ENCODE measurements around the gene AHCY.
A peak's percentile ranks its signal among the peaks of the same experiment; 100 is the strongest.
"Not testable (repeated sequence)": the region's sequence is repeated elsewhere in the genome, so short reads cannot be mapped to it uniquely, and the experiment has no call there.

The AHCY gene

GRCh38 chr20:34252431-34253086 lies 50.6 kb downstream of the AHCY start:
- not testable (repeated sequence) for H4K12ac ChIP-seq (ENCODE audit: low read depth, low read length); DNase-seq; H2BK120ac ChIP-seq (ENCODE audit: insufficient read depth, low read length, poor library complexity); H3K27me3 ChIP-seq (ENCODE audit: insufficient read depth, low read length); H3K36me3 ChIP-seq (ENCODE audit: control insufficient read depth in 1 of 2, insufficient read depth in 2 of 2, low read length in 2 of 2); H3K79me2 ChIP-seq (ENCODE audit: control insufficient read depth, insufficient read depth, low read length, poor library complexity); H3K9me3 ChIP-seq (ENCODE audit: insufficient read depth, low read depth, low read length); H3K27ac ChIP-seq (ENCODE audit: low read depth, low read length); H3K4me2 ChIP-seq (ENCODE audit: low read length); H3K4me1 ChIP-seq (ENCODE audit: control insufficient read depth in 1 of 2, insufficient read depth in 2 of 2, low read length in 2 of 2); H4K8ac ChIP-seq (ENCODE audit: low read depth, low read length); H2BK5ac ChIP-seq (ENCODE audit: low read depth, low read length, poor library complexity); H2AFZ ChIP-seq (ENCODE audit: insufficient read depth, low read length, poor library complexity); H3K4me3 ChIP-seq (ENCODE audit: low read depth, low read length); H3K79me1 ChIP-seq (ENCODE audit: low read length); H3K18ac ChIP-seq (ENCODE audit: low read length); H2AK5ac ChIP-seq (ENCODE audit: low read length); H3K14ac ChIP-seq (ENCODE audit: low read length); H3K23ac ChIP-seq (ENCODE audit: low read length); H4K91ac ChIP-seq (ENCODE audit: low read depth, low read length); H3K9ac ChIP-seq (ENCODE audit: low read length); H3K4ac ChIP-seq (ENCODE audit: low read depth, low read length); H2BK12ac ChIP-seq (ENCODE audit: low read length)
- WGBS (ENCODE audit: extremely low coverage, insufficient coverage, insufficient read length) = no CpG with 5 or more reads among the region's 7 CpGs

- Histone ChIP-seq H2BK120ac (ENCODE audit: insufficient read depth, low read length, poor library complexity) (no peak overlapping the region), H3K79me1 (ENCODE audit: low read length) (no peaks in the 10 kb centered on the region), H3K79me2 (ENCODE audit: control insufficient read depth, insufficient read depth, low read length, poor library complexity) (no peaks in the 10 kb centered on the region), H3K4me2 (ENCODE audit: low read length) (no peak overlapping the region), H4K91ac (ENCODE audit: low read depth, low read length) (no peak overlapping the region), H3K14ac (ENCODE audit: low read length) (no peak overlapping the region), H4K12ac (ENCODE audit: low read depth, low read length) (no peak overlapping the region), H3K9me3 (ENCODE audit: insufficient read depth, low read depth, low read length) (no peaks in the 10 kb centered on the region), H2AFZ (ENCODE audit: insufficient read depth, low read length, poor library complexity) (no peak overlapping the region), H4K8ac (ENCODE audit: low read depth, low read length) (no peak overlapping the region), H3K4me1 (ENCODE audit: control insufficient read depth in 1 of 2, insufficient read depth in 2 of 2, low read length in 2 of 2) (no peaks in the 10 kb centered on the region), H2BK12ac (ENCODE audit: low read length) (no peak overlapping the region), H3K9ac (ENCODE audit: low read length) (no peak overlapping the region), H3K23ac (ENCODE audit: low read length) (no peak overlapping the region), H2BK5ac (ENCODE audit: low read depth, low read length, poor library complexity) (no peak overlapping the region), H3K18ac (ENCODE audit: low read length) (no peak overlapping the region), H3K27ac (ENCODE audit: low read depth, low read length) (no peak overlapping the region), H3K27me3 (ENCODE audit: insufficient read depth, low read length) (no peaks in the 10 kb centered on the region), H3K36me3 (ENCODE audit: control insufficient read depth in 1 of 2, insufficient read depth in 2 of 2, low read length in 2 of 2) (no peaks in the 10 kb centered on the region), H3K4ac (ENCODE audit: low read depth, low read length) (no peak overlapping the region), H3K4me3 (ENCODE audit: low read depth, low read length) (no peak overlapping the region), H2AK5ac (ENCODE audit: low read length) (no peak overlapping the region)
- no peak for DNase-seq
- WGBS (ENCODE audit: extremely low coverage, insufficient coverage, insufficient read length) = no CpG with 5 or more reads among the region's 2 CpGs
Observed at GRCh38 chr20:34251619-34252018, 51.5 kb downstream of the AHCY start.

DNA sequence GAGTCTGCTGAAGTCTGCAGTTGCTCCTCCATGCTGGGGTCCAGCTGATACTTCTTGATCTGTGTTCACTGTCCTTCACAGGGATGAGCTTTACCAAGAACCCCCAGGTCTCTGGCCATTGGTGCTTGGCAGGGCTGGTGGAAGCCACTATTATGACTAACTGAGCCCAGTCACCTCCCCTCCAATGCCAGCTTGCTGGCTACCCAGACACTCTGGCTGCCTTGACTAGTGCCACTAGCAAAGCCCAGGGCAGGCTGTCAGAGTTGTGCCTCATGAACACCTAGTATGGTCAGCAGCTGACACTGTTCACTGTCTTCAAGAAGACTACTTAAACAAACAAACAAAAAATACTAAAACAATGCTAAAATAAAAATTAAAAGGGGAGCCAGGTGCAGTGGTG lies 53.1 kb downstream of the AHCY start:
- Histone ChIP-seq H2BK12ac (ENCODE audit: low read length) (no peak overlapping the region), H4K12ac (ENCODE audit: low read depth, low read length) (no peak overlapping the region), H2BK5ac (ENCODE audit: low read depth, low read length, poor library complexity) (no peak overlapping the region), H3K36me3 (ENCODE audit: control insufficient read depth in 1 of 2, insufficient read depth in 2 of 2, low read length in 2 of 2) (no peaks in the 10 kb centered on the region), H2BK120ac (ENCODE audit: insufficient read depth, low read length, poor library complexity) (no peak overlapping the region), H3K79me1 (ENCODE audit: low read length) (no peaks in the 10 kb centered on the region), H3K4me1 (ENCODE audit: control insufficient read depth in 1 of 2, insufficient read depth in 2 of 2, low read length in 2 of 2) (no peaks in the 10 kb centered on the region), H3K79me2 (ENCODE audit: control insufficient read depth, insufficient read depth, low read length, poor library complexity) (no peaks in the 10 kb centered on the region), H3K14ac (ENCODE audit: low read length) (no peak overlapping the region), H4K8ac (ENCODE audit: low read depth, low read length) (no peak overlapping the region), H3K4me2 (ENCODE audit: low read length) (no peak overlapping the region), H3K4ac (ENCODE audit: low read depth, low read length) (no peak overlapping the region), H2AFZ (ENCODE audit: insufficient read depth, low read length, poor library complexity) (no peak overlapping the region), H3K4me3 (ENCODE audit: low read depth, low read length) (no peak overlapping the region), H3K18ac (ENCODE audit: low read length) (no peak overlapping the region), H3K27me3 (ENCODE audit: insufficient read depth, low read length) (no peaks in the 10 kb centered on the region), H3K9me3 (ENCODE audit: insufficient read depth, low read depth, low read length) (no peaks in the 10 kb centered on the region), H2AK5ac (ENCODE audit: low read length) (no peak overlapping the region), H4K91ac (ENCODE audit: low read depth, low read length) (no peak overlapping the region), H3K23ac (ENCODE audit: low read length) (no peak overlapping the region), H3K27ac (ENCODE audit: low read depth, low read length) (no peak overlapping the region), H3K9ac (ENCODE audit: low read length) (no peak overlapping the region)
- no peak for DNase-seq

GRCh38 chr20:34249291-34249690 lies 53.9 kb downstream of the AHCY start:
- no peak overlapping the region for H3K9ac ChIP-seq (ENCODE audit: low read length)
- H3K4me3 ChIP-seq (ENCODE audit: low read depth, low read length) = no peak overlapping the region
- no peak overlapping the region for H4K8ac ChIP-seq (ENCODE audit: low read depth, low read length)
- H3K14ac ChIP-seq (ENCODE audit: low read length) = no peak overlapping the region
- no peak overlapping the region for H4K12ac ChIP-seq (ENCODE audit: low read depth, low read length)
- H2BK12ac ChIP-seq (ENCODE audit: low read length) = no peak overlapping the region
- peak in 1 of 2 donors; percentile 25 for DNase-seq
- H3K4me2 ChIP-seq (ENCODE audit: low read length) = no peak overlapping the region
- no peaks in the 10 kb centered on the region for H3K4me1 ChIP-seq (ENCODE audit: control insufficient read depth in 1 of 2, insufficient read depth in 2 of 2, low read length in 2 of 2)
- H3K4ac ChIP-seq (ENCODE audit: low read depth, low read length) = no peak overlapping the region
- no peaks in the 10 kb centered on the region for H3K27me3 ChIP-seq (ENCODE audit: insufficient read depth, low read length)
- H2AFZ ChIP-seq (ENCODE audit: insufficient read depth, low read length, poor library complexity) = no peak overlapping the region
- no peak overlapping the region for H2AK5ac ChIP-seq (ENCODE audit: low read length)
- H2BK5ac ChIP-seq (ENCODE audit: low read depth, low read length, poor library complexity) = no peak overlapping the region
- no peaks in the 10 kb centered on the region for H3K9me3 ChIP-seq (ENCODE audit: insufficient read depth, low read depth, low read length)
- H3K36me3 ChIP-seq (ENCODE audit: control insufficient read depth in 1 of 2, insufficient read depth in 2 of 2, low read length in 2 of 2) = no peaks in the 10 kb centered on the region
- H3K18ac ChIP-seq (ENCODE audit: low read length) = no peak overlapping the region
- no peaks in the 10 kb centered on the region for H3K79me2 ChIP-seq (ENCODE audit: control insufficient read depth, insufficient read depth, low read length, poor library complexity)
- no CpG with 5 or more reads among the region's 6 CpGs for WGBS (ENCODE audit: extremely low coverage, insufficient coverage, insufficient read length)
- H3K27ac ChIP-seq (ENCODE audit: low read depth, low read length) = no peak overlapping the region
- no peaks in the 10 kb centered on the region for H3K79me1 ChIP-seq (ENCODE audit: low read length)
- no peak overlapping the region for H4K91ac ChIP-seq (ENCODE audit: low read depth, low read length)
- no peak overlapping the region for H2BK120ac ChIP-seq (ENCODE audit: insufficient read depth, low read length, poor library complexity)
- no peak overlapping the region for H3K23ac ChIP-seq (ENCODE audit: low read length)
